ENCODE measurements around the gene CAPZA1. TPM values are rescaled to one million over a fixed set of nuclear protein-coding genes. Genes with fewer than 3 reads are reported as not detected.

CAPZA1 gene
- 119 and 182 TPM in 2 replicates for total RNA-seq

GRCh38 chr1:112619518-112620376 lies at the start of gene CAPZA1:
Gene CAPZA1 (plus strand): TSS chr1:112619832. CDS start chr1:112619845, 13 bp downstream.

GRCh38 chr1:112618721-112619517 lies 713 bp upstream of the CAPZA1 start, which contains the start of gene ST7L:
Gene ST7L (minus strand): TSS chr1:112619141. CDS start chr1:112619113, 28 bp downstream.

GRCh38 chr1:112674440-112674985 lies 54.9 kb downstream of the CAPZA1 start, which contains the start of gene MOV10:
Gene MOV10 (plus strand): TSS chr1:112674659. CDS start chr1:112674913, 254 bp downstream.

GRCh38 chr1:112706505-112707220 lies 87.0 kb downstream of the CAPZA1 start, which contains the start of gene RHOC:
Gene RHOC (minus strand): TSS chr1:112707127. CDS start chr1:112703799, 3,328 bp downstream.

GRCh38 chr1:112715264-112716053 lies 95.8 kb downstream of the CAPZA1 start, which contains the start of gene PPM1J:
Gene PPM1J (minus strand): TSS chr1:112715332. CDS start chr1:112715301, 31 bp downstream.

Other genes with a start within 250 kb of the CAPZA1 start
- 13.0 and 15.4 TPM in 2 replicates for gene CTTNBP2NL, start 223.6 kb upstream of the CAPZA1 start, total RNA-seq
- gene WNT2B, start 110.9 kb upstream of the CAPZA1 start, total RNA-seq: 0.39 and 6.5 TPM in 2 replicates
- 11.4 and 21.2 TPM in 2 replicates for gene ST7L, start 691 bp upstream of the CAPZA1 start, total RNA-seq
- 32.5 and 39.0 TPM in 2 replicates for gene MOV10, start 54.8 kb downstream of the CAPZA1 start, total RNA-seq
- 218 and 493 TPM in 2 replicates for gene RHOC, start 87.3 kb downstream of the CAPZA1 start, total RNA-seq
- 0.88 and 2.3 TPM in 2 replicates for gene PPM1J, start 95.5 kb downstream of the CAPZA1 start, total RNA-seq

All from epithelial cell of alveolus of lung (primary cell).